GM18868 (cell line): Measurements from ENCODE around the gene ABCB6.
"Not testable (repeated sequence)": the region's sequence is repeated elsewhere in the genome, so short reads cannot be mapped to it uniquely, and the experiment has no call there.

Experiments
- ATAC-seq: cut with Tn5 transposase; IDR thresholded peaks from one replicate; pipeline ENCODE4 v1.9.1; 2021; ENCODE audit warnings: mild to moderate bottlenecking, moderate library complexity; ENCODE audit not compliant: unreplicated experiment

Gene ABCB6

GRCh38 chr2:219214141-219214540 is 4.6 kb downstream of the ABCB6 start:
- no peak for ATAC-seq

GRCh38 chr2:219213486-219214071 is 5.2 kb downstream of the ABCB6 start:
- no peak for ATAC-seq

- no peak for ATAC-seq
Measured at GRCh38 chr2:219213026-219213415, 5.7 kb downstream of the ABCB6 start.

- no peak for ATAC-seq
Measured at GRCh38 chr2:219210886-219211362, 7.8 kb downstream of the ABCB6 start.

GRCh38 chr2:219210196-219210885 is 8.4 kb downstream of the ABCB6 start:
- no peak for ATAC-seq

- no peak for ATAC-seq
Measured at GRCh38 chr2:219209236-219210195, 9.2 kb downstream of the ABCB6 start.

GRCh38 chr2:219207884-219208740 is 10.6 kb downstream of the ABCB6 start:
- no peak for ATAC-seq

GRCh38 chr2:219207134-219207883 is 11.4 kb downstream of the ABCB6 start:
- no peak for ATAC-seq

GRCh38 chr2:219206328-219207133 is 12.2 kb downstream of the ABCB6 start, which contains the start of gene ZFAND2B:
TSS of gene ZFAND2B (plus strand) at chr2:219206782. CDS start at chr2:219206988, 206 bp downstream.
- peak; percentile 97 for ATAC-seq

- no peak for ATAC-seq
Measured at GRCh38 chr2:219205981-219206327, 12.8 kb downstream of the ABCB6 start.

GRCh38 chr2:219205165-219205538 is 13.6 kb downstream of the ABCB6 start:
- no peak for ATAC-seq

GRCh38 chr2:219204425-219205164 is 14.2 kb downstream of the ABCB6 start:
- ATAC-seq = no peak

GRCh38 chr2:219201331-219201730 is 17.4 kb downstream of the ABCB6 start:
- ATAC-seq = not testable (repeated sequence)

GRCh38 chr2:219200502-219201326 is 18.0 kb downstream of the ABCB6 start:
- ATAC-seq = not testable (repeated sequence)

- no peak for ATAC-seq
Measured at GRCh38 chr2:219199470-219200211, 19.1 kb downstream of the ABCB6 start.

GRCh38 chr2:219198974-219199373 is 19.8 kb downstream of the ABCB6 start:
- no peak for ATAC-seq

- no peak for ATAC-seq
Measured at GRCh38 chr2:219197388-219197787, 21.4 kb downstream of the ABCB6 start.
